Astrocyte of the cerebellum (primary cell): ENCODE measurements around the gene ASIC1.

Experiments used
- DNase-seq: peaks from one replicate; pipeline ENCODE4 v3.0.0-alpha.2; 2011; ENCODE audit warnings: low read depth
- H3K4me3 ChIP-seq: 2 replicates; pipeline ENCODE4 v1.5.1; 2011; ENCODE audit warnings: mild to moderate bottlenecking, low read depth, low read length, moderate library complexity
- in situ Hi-C: cut with HindIII; loops from 2 replicates; pipeline ENCODE4 v1.10.0; 2017; ENCODE audit warnings: low sequenced_read_pairs
- TF ChIP-seq, protein P1 (sequence below): IDR thresholded peaks from 2 replicates; pipeline ENCODE4 v1.5.1; 2012; ENCODE audit warnings: low read length, low read depth, moderate library complexity, mild to moderate bottlenecking; ENCODE audit errors: missing control alignments

ASIC1 gene

DNA sequence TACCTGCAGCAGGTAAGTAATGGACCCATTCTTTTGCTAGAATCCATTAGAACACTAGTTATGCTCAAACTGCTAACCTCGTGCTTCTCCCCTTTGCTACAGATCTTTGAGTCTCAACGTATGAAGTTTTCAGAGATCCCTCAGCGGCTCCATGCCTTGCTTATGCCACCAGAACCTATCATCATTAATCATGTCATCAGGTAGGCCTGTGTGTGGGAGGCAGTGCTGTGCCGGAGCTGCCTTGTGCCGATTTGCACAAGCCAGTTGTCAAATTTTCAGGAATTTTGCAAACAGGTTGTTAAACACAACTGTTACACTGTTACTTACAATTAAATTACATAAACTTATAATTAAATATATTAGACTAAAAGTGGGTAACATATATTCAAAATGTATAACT lies 33.0 kb downstream of the ASIC1 start:
- TF ChIP-seq, protein P1, sequence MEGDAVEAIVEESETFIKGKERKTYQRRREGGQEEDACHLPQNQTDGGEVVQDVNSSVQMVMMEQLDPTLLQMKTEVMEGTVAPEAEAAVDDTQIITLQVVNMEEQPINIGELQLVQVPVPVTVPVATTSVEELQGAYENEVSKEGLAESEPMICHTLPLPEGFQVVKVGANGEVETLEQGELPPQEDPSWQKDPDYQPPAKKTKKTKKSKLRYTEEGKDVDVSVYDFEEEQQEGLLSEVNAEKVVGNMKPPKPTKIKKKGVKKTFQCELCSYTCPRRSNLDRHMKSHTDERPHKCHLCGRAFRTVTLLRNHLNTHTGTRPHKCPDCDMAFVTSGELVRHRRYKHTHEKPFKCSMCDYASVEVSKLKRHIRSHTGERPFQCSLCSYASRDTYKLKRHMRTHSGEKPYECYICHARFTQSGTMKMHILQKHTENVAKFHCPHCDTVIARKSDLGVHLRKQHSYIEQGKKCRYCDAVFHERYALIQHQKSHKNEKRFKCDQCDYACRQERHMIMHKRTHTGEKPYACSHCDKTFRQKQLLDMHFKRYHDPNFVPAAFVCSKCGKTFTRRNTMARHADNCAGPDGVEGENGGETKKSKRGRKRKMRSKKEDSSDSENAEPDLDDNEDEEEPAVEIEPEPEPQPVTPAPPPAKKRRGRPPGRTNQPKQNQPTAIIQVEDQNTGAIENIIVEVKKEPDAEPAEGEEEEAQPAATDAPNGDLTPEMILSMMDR: no peak
- no peak for DNase-seq
- in situ Hi-C loops: no loop called here
- H3K4me3 ChIP-seq: no peak overlapping the region

DNA sequence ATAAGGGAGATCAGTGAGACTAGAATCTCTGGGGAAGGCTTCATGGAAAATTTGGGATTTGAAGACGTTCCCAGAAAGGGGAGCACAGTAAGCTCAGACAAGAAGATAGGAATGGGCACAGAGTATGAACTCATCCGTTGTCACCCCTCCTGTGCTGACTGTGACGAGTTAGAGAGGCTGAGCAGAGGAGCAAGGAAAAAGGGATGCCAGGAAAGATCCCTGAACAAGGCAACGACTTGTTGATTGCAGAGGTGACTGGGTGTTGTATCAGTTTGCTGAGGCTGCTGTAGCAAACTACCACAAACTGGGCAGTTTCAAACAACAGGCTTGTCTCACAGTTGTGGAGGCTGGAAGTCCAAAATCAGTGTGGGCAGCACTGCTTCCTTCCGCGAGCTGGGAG lies 40.6 kb downstream of the ASIC1 start:
- TF ChIP-seq, protein P1: no peak
- H3K4me3 ChIP-seq: no peak overlapping the region
- DNase-seq: no peak
- in situ Hi-C loops: no loop called here

DNA sequence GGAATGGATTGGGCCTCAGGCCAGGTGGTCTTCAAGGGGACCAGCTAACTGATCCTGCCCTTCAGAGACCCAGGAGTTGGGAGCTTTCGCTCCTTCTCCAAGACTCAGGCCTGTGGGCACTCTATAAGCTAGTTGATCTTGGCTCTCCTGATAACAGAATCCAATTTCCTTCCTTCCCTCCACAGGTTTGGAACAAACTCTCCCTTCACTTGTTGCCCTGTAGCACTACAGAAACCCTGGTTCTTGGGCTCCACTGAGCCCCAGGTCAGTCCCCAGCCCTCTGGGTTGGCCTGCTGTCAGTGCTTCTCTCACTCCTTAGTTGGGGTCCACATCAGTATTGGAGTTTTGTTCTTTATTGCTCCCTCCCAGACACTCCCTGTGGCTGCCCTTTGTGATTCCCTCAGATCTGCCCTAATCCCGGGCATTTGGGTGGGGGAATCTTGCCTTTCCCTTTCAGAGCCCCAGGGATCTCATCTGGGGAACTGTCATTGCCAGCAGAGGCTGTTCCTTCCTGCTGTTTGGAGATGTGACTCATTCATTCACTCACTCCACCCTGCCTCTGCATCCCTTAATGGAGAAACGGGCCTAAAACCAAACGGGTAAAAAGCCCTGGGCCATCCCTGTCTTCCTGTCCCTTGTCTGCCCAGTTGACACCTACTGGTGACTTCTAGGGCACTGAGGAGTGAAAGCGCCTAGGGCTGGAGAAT lies 42.1 kb downstream of the ASIC1 start:
- in situ Hi-C loops: loop anchor here (5.0 kb wide), 2 partner anchors 32 to 58 kb away; no protein-coding TSS in a partner anchor
- TF ChIP-seq, protein P1: no peak
- no peak overlapping the region for H3K4me3 ChIP-seq
- DNase-seq: no peak

DNA sequence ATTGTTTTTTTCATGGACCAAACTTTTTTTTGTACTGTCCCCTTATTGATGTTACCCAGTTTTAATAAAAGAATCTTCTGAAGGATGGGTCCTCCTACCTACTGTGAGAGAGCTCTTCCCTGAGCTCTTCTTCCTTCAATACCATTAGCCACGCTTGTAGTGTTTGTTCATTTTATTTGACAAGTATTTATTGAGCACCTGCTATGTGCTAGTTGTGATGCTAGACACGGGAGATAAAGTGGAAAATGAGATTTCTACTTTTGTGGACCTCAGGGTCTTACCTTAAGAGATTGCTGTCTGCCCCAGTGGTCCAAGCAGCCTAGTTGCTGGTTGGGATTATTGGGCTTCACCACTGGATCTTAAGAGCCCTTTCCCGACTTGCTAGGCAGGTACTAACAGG lies 43.2 kb downstream of the ASIC1 start:
- DNase-seq: no peak
- H3K4me3 ChIP-seq: no peak overlapping the region
- in situ Hi-C loops: loop anchor here (5.0 kb wide), 2 partner anchors 33 to 57 kb away; no protein-coding TSS in a partner anchor
- TF ChIP-seq, protein P1: no peak

DNA sequence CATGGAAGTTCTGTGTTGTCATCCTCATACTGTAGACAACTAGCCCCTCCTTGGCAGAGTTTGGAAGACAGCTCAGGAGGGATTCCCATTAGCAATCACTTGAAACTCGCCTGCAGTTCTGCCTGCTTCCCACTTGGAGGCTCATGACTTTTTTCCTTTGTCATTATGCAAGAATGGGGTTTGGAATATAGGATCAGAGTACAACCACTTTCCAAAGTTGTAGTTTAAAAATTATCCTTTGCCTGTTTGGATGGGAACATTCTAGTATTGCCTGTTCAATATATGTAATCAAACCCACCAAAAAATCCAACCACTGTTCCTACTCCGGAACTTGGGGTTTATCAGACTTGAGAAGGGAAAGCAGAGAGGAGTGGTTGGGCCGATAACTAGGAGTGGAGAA lies 44.3 kb downstream of the ASIC1 start:
- TF ChIP-seq, protein P1: peak; percentile 73
- DNase-seq: peak; percentile 41
- in situ Hi-C loops: loop anchor here (5.0 kb wide), 2 partner anchors 34 to 56 kb away; no protein-coding TSS in a partner anchor
- no peak overlapping the region for H3K4me3 ChIP-seq

DNA sequence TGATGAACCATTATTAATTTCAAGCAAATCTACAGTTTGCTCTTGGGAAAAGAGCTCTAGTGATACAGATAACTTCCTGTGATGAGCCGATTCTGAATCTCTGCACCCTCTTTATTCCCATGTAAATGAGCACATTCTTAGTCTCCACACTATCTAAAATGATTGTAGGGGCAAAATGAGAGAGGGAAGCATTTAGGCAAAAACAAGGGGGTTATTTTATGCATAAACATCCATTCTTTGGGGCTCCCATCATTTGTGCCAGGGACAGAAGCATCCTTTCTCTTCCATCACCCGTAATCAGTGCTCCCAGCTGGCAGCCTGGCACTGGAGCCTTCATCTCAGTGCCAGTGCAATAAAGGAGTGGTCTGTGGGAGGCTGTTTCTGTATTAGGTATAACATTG lies 44.7 kb downstream of the ASIC1 start:
- DNase-seq: no peak
- H3K4me3 ChIP-seq: no peak overlapping the region
- in situ Hi-C loops: loop anchor here (5.0 kb wide), 2 partner anchors 35 to 55 kb away; no protein-coding TSS in a partner anchor
- TF ChIP-seq, protein P1: no peak
